H1 (cell line): Measurements from ENCODE around the gene TMEM169. TPM values are rescaled to one million over a fixed set of nuclear protein-coding genes. Genes with fewer than 3 reads are reported as not detected.
A peak's percentile ranks its signal among the peaks of the same experiment; 100 is the strongest.

Experiments used
- CTCF ChIA-PET: fragments of 300-600 bp; sonication (Branson Sonifier 250); formaldehyde crosslinking; loops from one replicate; lab custom pipeline; 2021; ENCODE audit not compliant: partially characterized antibody; lab: Charles Lee
- POLR2A ChIA-PET: fragments of 300-600 bp; sonication (Branson Sonifier 250); formaldehyde crosslinking; loops from one replicate; lab custom pipeline; 2021; ENCODE audit warnings: inconsistent platforms; ENCODE audit not compliant: partially characterized antibody; lab: Charles Lee
- DNase-seq, 2 experiments: peaks; one replicate each; pipeline versions ENCODE4 v3.0.0 to v3.0.0-alpha.2; 2010 to 2022; ENCODE audit warnings: low spot score in 2 of 2, low read depth in 1 of 2, mixed read lengths in 1 of 2
- FAIRE-seq: peaks from 2 replicates; lab custom pipeline; 2011; peaks lifted over from hg19 to GRCh38; lab: Jason Lieb, UNC
- H2AFZ ChIP-seq: 2 replicates; pipeline ENCODE4 v1.8.1; 2012; ENCODE audit warnings: low read length, inconsistent platforms
- H2AK5ac ChIP-seq: 2 replicates; pipeline ENCODE4 v1.6.1; 2013; ENCODE audit warnings: low read depth, low read length
- H2BK120ac ChIP-seq: replicated peaks from 2 replicates; pipeline ENCODE3; 2013; ENCODE audit warnings: low read depth, low read length, inconsistent platforms
- H2BK12ac ChIP-seq: 2 replicates; pipeline ENCODE4 v1.6.1; 2013; ENCODE audit warnings: low read depth, low read length
- H2BK15ac ChIP-seq: 2 replicates; pipeline ENCODE4 v1.6.1; 2013; ENCODE audit warnings: low read length
- H2BK20ac ChIP-seq: 2 replicates; pipeline ENCODE4 v1.6.1; 2013; ENCODE audit warnings: low read length
- H2BK5ac ChIP-seq: 2 replicates; pipeline ENCODE4 v1.6.1; 2013; ENCODE audit warnings: low read depth, low read length
- H3K14ac ChIP-seq: 2 replicates; pipeline ENCODE4 v1.6.1; 2013; ENCODE audit warnings: inconsistent platforms; ENCODE audit not compliant: insufficient read length
- H3K18ac ChIP-seq: 2 replicates; pipeline ENCODE4 v1.6.1; 2013; ENCODE audit warnings: low read length; ENCODE audit errors: extremely low read depth
- H3K23ac ChIP-seq: 2 replicates; pipeline ENCODE4 v1.6.1; 2013; ENCODE audit warnings: inconsistent platforms; ENCODE audit not compliant: insufficient read length
- H3K23me2 ChIP-seq: 2 replicates; pipeline ENCODE4 v1.6.1; 2013; ENCODE audit warnings: low read depth, low read length
- H3K27ac ChIP-seq: 2 replicates; pipeline ENCODE4 v1.6.1; 2011; ENCODE audit warnings: low read depth, low read length, inconsistent platforms
- H3K27me3 ChIP-seq, 4 experiments: replicated peaks in 1 of 4; 1 replicate in 1 of 4; 2 replicates in 3 of 4; pipeline versions ENCODE4 v1.6.1 to v1.8.1; 2011 to 2013; ENCODE audit warnings: low read length in 3 of 4, mild to moderate bottlenecking in 3 of 4, inconsistent platforms in 2 of 4, mixed read lengths in 2 of 4, moderate library complexity in 1 of 4; ENCODE audit not compliant: control insufficient read depth in 3 of 4, insufficient read depth in 3 of 4; ENCODE audit errors: extremely low read depth in 1 of 4
- H3K36me3 ChIP-seq, 4 experiments: 2 replicates each; pipeline versions ENCODE4 v1.6.1 to v1.8.1; 2011 to 2013; ENCODE audit warnings: mild to moderate bottlenecking in 4 of 4, low read length in 3 of 4, moderate library complexity in 2 of 4, control low read depth in 1 of 4, inconsistent platforms in 1 of 4; ENCODE audit not compliant: insufficient read depth in 4 of 4, control insufficient read depth in 2 of 4
- H3K4ac ChIP-seq: replicated peaks from 2 replicates; pipeline ENCODE3; 2013; ENCODE audit warnings: low read length, low read depth, mixed read lengths, inconsistent platforms; ENCODE audit not compliant: insufficient read length
- H3K4me1 ChIP-seq, 4 experiments: replicated peaks in 1 of 4; 1 replicate in 1 of 4; 2 replicates in 3 of 4; pipeline versions ENCODE4 v1.6.1 to v1.8.1; 2011 to 2013; ENCODE audit warnings: low read length in 3 of 4, inconsistent platforms in 2 of 4, mixed read lengths in 1 of 4; ENCODE audit not compliant: insufficient read depth in 4 of 4, control insufficient read depth in 3 of 4
- H3K4me2 ChIP-seq, 2 experiments: 2 replicates each; pipeline versions ENCODE4 v1.6.1 to v1.8.1; 2011 to 2013; ENCODE audit warnings: low read depth in 2 of 2, low read length in 2 of 2, control low read depth in 1 of 2, inconsistent platforms in 1 of 2, mild to moderate bottlenecking in 1 of 2; ENCODE audit not compliant: insufficient read depth in 1 of 2
- H3K4me3 ChIP-seq, 4 experiments: fragments of 200-600, 300-600 bp in 1 of 4; sonication (generic), shearing (Covaris generic), sonication (Bioruptor Twin) in 1 of 4; 2 replicates each; pipeline versions ENCODE4 v1.5.1 to v1.8.1; 2011 to 2016; ENCODE audit warnings: low read length in 4 of 4, low read depth in 3 of 4, control low read depth in 2 of 4, inconsistent platforms in 2 of 4, mild to moderate bottlenecking in 2 of 4, mixed read lengths in 1 of 4, moderate library complexity in 1 of 4; ENCODE audit not compliant: insufficient read depth in 2 of 4; ENCODE audit errors: extremely low read depth in 1 of 4
- H3K56ac ChIP-seq: replicated peaks from 2 replicates; pipeline ENCODE3; 2013; ENCODE audit warnings: low read depth, mild to moderate bottlenecking, mixed read lengths, low read length, inconsistent platforms; ENCODE audit not compliant: insufficient read length
- H3K79me1 ChIP-seq: 2 replicates; pipeline ENCODE4 v1.6.1; 2013; ENCODE audit warnings: low read depth, low read length, control low read depth
- H3K79me2 ChIP-seq, 2 experiments: 2 replicates each; pipeline versions ENCODE4 v1.6.1 to v1.8.1; 2012 to 2013; ENCODE audit warnings: low read length in 2 of 2, mild to moderate bottlenecking in 2 of 2, inconsistent platforms in 1 of 2; ENCODE audit not compliant: insufficient read depth in 2 of 2, control insufficient read depth in 1 of 2
- H3K9ac ChIP-seq, 4 experiments: replicated peaks in 1 of 4; 1 replicate in 1 of 4; 2 replicates in 3 of 4; pipeline versions ENCODE4 v1.6.1 to v1.8.1; 2011 to 2013; ENCODE audit warnings: low read depth in 3 of 4, low read length in 3 of 4, control low read depth in 2 of 4, mild to moderate bottlenecking in 2 of 4, moderate library complexity in 2 of 4, inconsistent platforms in 1 of 4; ENCODE audit errors: extremely low read depth in 1 of 4
- H3K9me3 ChIP-seq, 2 experiments: 2 replicates each; pipeline versions ENCODE4 v1.6.1 to v1.8.1; 2012 to 2013; ENCODE audit warnings: mild to moderate bottlenecking in 2 of 2, moderate library complexity in 2 of 2, control low read depth in 1 of 2, inconsistent platforms in 1 of 2, low read depth in 1 of 2, low read length in 1 of 2, mixed read lengths in 1 of 2; ENCODE audit not compliant: insufficient read depth in 2 of 2
- H4K20me1 ChIP-seq, 2 experiments: replicated peaks in 1 of 2; 2 replicates each; pipeline versions ENCODE3 to v1.8.1; 2011 to 2013; ENCODE audit warnings: inconsistent platforms in 2 of 2, low read length in 2 of 2, mild to moderate bottlenecking in 1 of 2; ENCODE audit not compliant: insufficient read depth in 2 of 2, control insufficient read depth in 1 of 2
- H4K5ac ChIP-seq: 2 replicates; pipeline ENCODE4 v1.6.1; 2013; ENCODE audit warnings: low read length, low read depth, mixed read lengths, inconsistent platforms; ENCODE audit not compliant: insufficient read length
- H4K8ac ChIP-seq: 2 replicates; pipeline ENCODE4 v1.8.0; 2013; ENCODE audit warnings: mild to moderate bottlenecking, moderate library complexity, low read length, inconsistent platforms; ENCODE audit not compliant: insufficient read depth; ENCODE audit errors: extremely low read depth
- H4K91ac ChIP-seq: replicated peaks from 2 replicates; pipeline ENCODE3; 2013; ENCODE audit warnings: low read length, mixed read lengths, inconsistent platforms; ENCODE audit not compliant: insufficient read length
- BCL11A ChIP-seq, 2 experiments: IDR thresholded peaks; one replicate each; pipeline ENCODE4 v1.6.1; 2011; ENCODE audit warnings: low read depth in 2 of 2, low read length in 2 of 2, mild to moderate bottlenecking in 2 of 2
- POLR2AphosphoS5 ChIP-seq: IDR thresholded peaks from 2 replicates; pipeline ENCODE4 v1.6.1; 2011; ENCODE audit warnings: low read depth, low read length
- WGBS, 2 experiments: shearing (Covaris generic) in 1 of 2; methylation state at CpG; one replicate each; pipeline versions ENCODE4 v1.1.6 to v1.1.7; 2013 to 2015; ENCODE audit warnings: low lambda C conversion rate in 2 of 2, mixed read lengths in 2 of 2, inconsistent platforms in 1 of 2, low coverage in 1 of 2, missing lambda C conversion rate in 1 of 2; ENCODE audit not compliant: insufficient replicate concordance in 2 of 2, insufficient coverage in 1 of 2, insufficient read length in 1 of 2; ENCODE audit errors: extremely low coverage in 1 of 2, missing lambda C conversion rate in 1 of 2; 5-methylcytosine and 5-hydroxymethylcytosine counted together
- polyA plus RNA-seq, 7 experiments: library from polyadenylated mRNA; depleted of rRNA in 3 of 7; stranded (reverse) in 5 of 7; unstranded in 2 of 7; fragments of >200 nt in 5 of 7; fragments of 200-250 nt in 2 of 7; gene quantifications; 1 replicate in 5 of 7; 2 replicates in 1 of 7; 4 replicates in 1 of 7; pipeline versions ENCODE4 v1.2.1 to v1.2.3, GENCODE V29; 2011 to 2013; ENCODE audit warnings: missing spikeins in 2 of 7, mixed read lengths in 2 of 7
- total RNA-seq: library from RNA; stranded (reverse); fragmentation: NEBNext Ultra II Directional; extraction: Animal tissue kit (Norgen Biotek cat#: 25700); gene quantifications from 2 replicates; pipeline ENCODE4 v1.2.1, GENCODE V29; 2021

TMEM169 gene
- total and polyA plus RNA-seq, 2 of the 8 experiments (the other 6 are each of a cell fraction or from before 2014, with no cell fraction given): 0.41 to 2.4 TPM

GRCh38 chr2:216108310-216108966 is 26.7 kb downstream of the TMEM169 start:
- Histone ChIP-seq H2BK5ac (no peak overlapping the region), H3K9me3 (no peaks in the 10 kb centered on the region), H3K27ac (peak overlapping the region; percentile 65; the same call in 1 of the 2 replicates), H3K14ac (no peak overlapping the region), H3K36me3 (peaks cover 6 to 32% (median 25%) of the 10 kb centered on the region in 4 experiments), H3K23ac (no peak overlapping the region), H3K4ac (peak overlapping the region; percentile 65), H4K91ac (peak overlapping the region; percentile 70), H2BK120ac (no peak overlapping the region), H3K4me1 (peaks cover 4 to 9% (median 9%) of the 10 kb centered on the region in 4 experiments; a peak in 6 of 7 replicates), H2AFZ (no peak overlapping the region), H2BK15ac (0 out of 2 replicates have a peak overlapping the region, but pooled peaks have one; percentile 38), H4K5ac (peak overlapping the region; percentile 71), H3K4me2 (peak overlapping the region; percentile 66 to 72), H3K79me2 (peaks cover 22 to 42% of the 10 kb centered on the region in 2 experiments), H3K79me1 (no peaks in the 10 kb centered on the region), H4K20me1 (peaks cover 0 to 8% of the 10 kb centered on the region in 2 experiments), H3K56ac (no peak overlapping the region), H3K27me3 (no peaks in the 10 kb centered on the region), H2BK20ac (no peak overlapping the region), H3K18ac (no peak overlapping the region), H4K8ac (no peak overlapping the region), H3K9ac (peak overlapping the region in 3 of 4 experiments; percentile 51 to 91 (median 67); a peak in 6 of 7 replicates), H2AK5ac (no peak overlapping the region), H3K23me2 (no peaks in the 10 kb centered on the region; the same call in 1 of the 2 replicates), H3K4me3 (peak overlapping the region in 3 of 4 experiments; percentile 16 to 98 (median 96); a peak in 5 of 8 replicates), H2BK12ac (no peak overlapping the region; the same call in 1 of the 2 replicates)
- 60% methylated on average over 6 of the region's 6 CpGs; no CpG with 5 or more reads in 1 of the 2 experiments for WGBS, 2 experiments
- ChIA-PET POLR2A (interaction anchor here (0.7 to 8.5 kb wide), 14 partner anchors 8 to 1667 kb away, joined by 3 to 73 read pairs (median 6); partner anchors contain the start of genes PECR and TMEM169), CTCF (interaction anchor here (1.0 to 3.4 kb wide), 12 partner anchors 10 to 92 kb away, joined by 3 to 18 read pairs (median 6); partner anchors contain the start of genes PECR and TMEM169)
- TF ChIP-seq BCL11A (IDR thresholded peaks at IDR 0.05; ENCODE audit: low read depth in 2 of 2, low read length in 2 of 2) (no peak), POLR2AphosphoS5 (0 out of 2 replicates have a peak, but pooled peaks have one; percentile 37)
- FAIRE-seq (no peak), DNase-seq (no peak)
